Naive thymus-derived CD4-positive, alpha-beta T cell (primary cell): Measurements from ENCODE around the gene PLA1A. TPM values are rescaled to one million over a fixed set of nuclear protein-coding genes. Genes with fewer than 3 reads are reported as not detected.

Experiments
- ATAC-seq: fragments of 150-1000 bp; cut with Tn5 transposase; 2 replicates; pipeline ENCODE4 v1.10.0; 2021; ENCODE audit warnings: mild to moderate bottlenecking, moderate library complexity
- CTCF ChIA-PET: fragments of 350-600 bp; sonication (Branson Sonifier 250); formaldehyde crosslinking; loops from one replicate; lab custom pipeline; 2021; ENCODE audit warnings: antibody characterized with exemption; lab: Charles Lee
- POLR2A ChIA-PET: fragments of 350-600 bp; sonication (Branson Sonifier 250); formaldehyde crosslinking; loops from one replicate; lab custom pipeline; 2021; ENCODE audit warnings: antibody characterized with exemption, inconsistent platforms; lab: Charles Lee
- DNase-seq, 9 donors: peaks; one replicate each; pipeline versions ENCODE4 v3.0.0 to v3.0.0-alpha.2; 2020 to 2022; ENCODE audit warnings: mixed read lengths in 1 of 9
- H3K27ac ChIP-seq: one replicate; pipeline ENCODE4 v1.7.0; 2013; ENCODE audit warnings: mild to moderate bottlenecking, low read depth, low read length, moderate library complexity
- H3K27me3 ChIP-seq, 2 donors: one replicate each; pipeline ENCODE4 v1.7.0; 2013; ENCODE audit warnings: low read length in 2 of 2, mild to moderate bottlenecking in 2 of 2, moderate library complexity in 2 of 2; ENCODE audit not compliant: control insufficient read depth in 2 of 2, insufficient read depth in 2 of 2
- H3K36me3 ChIP-seq, 3 experiments: 1 replicate in 2 of 3; 2 replicates in 1 of 3; pipeline ENCODE4 v1.7.0; 2013; ENCODE audit warnings: low read length in 3 of 3, mild to moderate bottlenecking in 3 of 3, moderate library complexity in 1 of 3; ENCODE audit not compliant: insufficient read depth in 3 of 3, control insufficient read depth in 2 of 3
- H3K4me1 ChIP-seq, 2 donors: one replicate each; pipeline ENCODE4 v1.7.0; 2013; ENCODE audit warnings: low read length in 2 of 2, mild to moderate bottlenecking in 2 of 2, moderate library complexity in 1 of 2; ENCODE audit not compliant: control insufficient read depth in 2 of 2, insufficient read depth in 2 of 2
- H3K4me3 ChIP-seq: 2 replicates; pipeline ENCODE4 v1.7.0; 2013; ENCODE audit warnings: mild to moderate bottlenecking, low read length
- H3K9me3 ChIP-seq, 3 experiments: 1 replicate in 2 of 3; 2 replicates in 1 of 3; pipeline ENCODE4 v1.7.0; 2013; ENCODE audit warnings: low read length in 3 of 3; ENCODE audit not compliant: control insufficient read depth in 2 of 3
- H3K27ac Mint-ChIP-seq, 9 donors: one replicate each; pipeline ENCODE4 v1.8.0; 2020 to 2022; ENCODE audit warnings: mixed read lengths in 9 of 9, mild to moderate bottlenecking in 8 of 9, moderate library complexity in 5 of 9, inconsistent platforms in 2 of 9
- H3K27me3 Mint-ChIP-seq, 5 donors: one replicate each; pipeline ENCODE4 v1.8.0; 2021 to 2022; ENCODE audit warnings: mixed read lengths in 5 of 5, mild to moderate bottlenecking in 1 of 5
- H3K36me3 Mint-ChIP-seq, 5 donors: one replicate each; pipeline ENCODE4 v1.8.0; 2020 to 2022; ENCODE audit warnings: mixed read lengths in 5 of 5, mild to moderate bottlenecking in 3 of 5, inconsistent platforms in 1 of 5
- H3K4me1 Mint-ChIP-seq, 7 donors: one replicate each; pipeline ENCODE4 v1.8.0; 2020 to 2022; ENCODE audit warnings: mixed read lengths in 7 of 7, mild to moderate bottlenecking in 3 of 7, inconsistent platforms in 1 of 7
- H3K4me3 Mint-ChIP-seq, 10 donors: one replicate each; pipeline ENCODE4 v1.8.0; 2020 to 2022; ENCODE audit warnings: mild to moderate bottlenecking in 10 of 10, mixed read lengths in 10 of 10, moderate library complexity in 6 of 10, inconsistent platforms in 2 of 10
- H3K9me3 Mint-ChIP-seq, 11 donors: one replicate each; pipeline ENCODE4 v1.8.0; 2020 to 2022; ENCODE audit warnings: mixed read lengths in 11 of 11, mild to moderate bottlenecking in 4 of 11, inconsistent platforms in 1 of 11, moderate library complexity in 1 of 11
- intact Hi-C, 2 donors: fragments of 100-400 bp; cut with micrococcal nuclease; formaldehyde crosslinking; loops; one replicate each; pipeline ENCODE4 v1.15.1; 2023
- polyA plus RNA-seq, 2 donors: library from polyadenylated mRNA; unstranded; fragments of 300-500 nt; fragmentation: Illumina TruSeq; gene quantifications; one replicate each; pipeline ENCODE4 v1.2.3, GENCODE V29; 2021
- total RNA-seq, 6 experiments: library from RNA in 5 of 6; stranded (reverse) in 5 of 6; gene quantifications; 1 replicate in 5 of 6; 2 replicates in 1 of 6; pipeline ENCODE4 v1.2.3 and lab custom pipeline; 2021 to 2026

PLA1A gene
- total and polyA plus RNA-seq, 7 experiments from 2014 or later: 0.73 TPM; not detected in 6

- Mint-ChIP-seq H3K4me1 (peaks cover 0 to 4% (median 0%) of the 10 kb centered on the region in 7 donors), H3K9me3 (no peaks in the 10 kb centered on the region)
- intact Hi-C loops: no loop called here
These were observed 54.8 kb downstream of the PLA1A start for GRCh38 chr3:119652306-119653033.

GRCh38 chr3:119653876-119654275 is 56.2 kb downstream of the PLA1A start:
- H3K27me3 ChIP-seq: no peaks in the 10 kb centered on the region
- CTCF ChIA-PET: interaction anchor here (0.8 kb wide), 1 partner anchor 198 kb away, joined by 4 read pairs; no protein-coding TSS in a partner anchor
- no peaks in the 10 kb centered on the region for H3K9me3 Mint-ChIP-seq
- H3K9me3 ChIP-seq: no peaks in the 10 kb centered on the region
- peaks cover 0 to 8% (median 0%) of the 10 kb centered on the region in 7 donors for H3K4me1 Mint-ChIP-seq
- no peak overlapping the region for H3K27ac Mint-ChIP-seq
- POLR2A ChIA-PET: no interaction called here
- no peak overlapping the region for H3K4me3 Mint-ChIP-seq
- H3K36me3 ChIP-seq: no peaks in the 10 kb centered on the region
- no peaks in the 10 kb centered on the region for H3K4me1 ChIP-seq
- no peak overlapping the region for H3K27ac ChIP-seq
- H3K4me3 ChIP-seq: no peak overlapping the region
- no peak for DNase-seq
- intact Hi-C loops: no loop called here
- peaks cover 3 to 49% (median 18%) of the 10 kb centered on the region in 5 donors for H3K36me3 Mint-ChIP-seq
- ATAC-seq: no peak
- H3K27me3 Mint-ChIP-seq: no peaks in the 10 kb centered on the region

More at GRCh38 chr3:119652306-119653033, 54.8 kb downstream of the PLA1A start:
- Mint-ChIP-seq H3K27ac (no peak overlapping the region), H3K27me3 (no peaks in the 10 kb centered on the region), H3K4me3 (no peak overlapping the region), H3K36me3 (peaks cover 3 to 52% (median 23%) of the 10 kb centered on the region in 5 donors)
- no peak overlapping the region for H3K4me3 ChIP-seq
- POLR2A ChIA-PET: no interaction called here
- H3K36me3 ChIP-seq: peaks cover 0 to 12% (median 0%) of the 10 kb centered on the region in 3 experiments
- H3K27ac ChIP-seq: no peak overlapping the region
- H3K4me1 ChIP-seq: no peaks in the 10 kb centered on the region
- DNase-seq: no peak
- CTCF ChIA-PET: no interaction called here
- no peaks in the 10 kb centered on the region for H3K9me3 ChIP-seq
- no peaks in the 10 kb centered on the region for H3K27me3 ChIP-seq
- no peak for ATAC-seq

GRCh38 chr3:119657887-119658702 is 60.4 kb downstream of the PLA1A start:
- ChIA-PET POLR2A (no interaction called here), CTCF (no interaction called here)
- DNase-seq (no peak), ATAC-seq (peak; percentile 66)
- Histone ChIP-seq H3K36me3 (peaks cover 0 to 3% (median 0%) of the 10 kb centered on the region in 3 experiments), H3K9me3 (no peaks in the 10 kb centered on the region), H3K27ac (no peak overlapping the region), H3K27me3 (no peaks in the 10 kb centered on the region), H3K4me1 (no peaks in the 10 kb centered on the region), H3K4me3 (no peak overlapping the region)
- Mint-ChIP-seq H3K27me3 (no peaks in the 10 kb centered on the region), H3K27ac (no peak overlapping the region), H3K9me3 (no peaks in the 10 kb centered on the region), H3K36me3 (peaks cover 2 to 28% (median 11%) of the 10 kb centered on the region in 5 donors), H3K4me3 (no peak overlapping the region), H3K4me1 (peaks cover 0 to 11% (median 5%) of the 10 kb centered on the region in 7 donors)
- intact Hi-C loops: no loop called here

GRCh38 chr3:119658994-119659393 is 61.3 kb downstream of the PLA1A start:
- H3K36me3 Mint-ChIP-seq: peaks cover 2 to 24% (median 5%) of the 10 kb centered on the region in 5 donors
- ChIA-PET POLR2A (no interaction called here), CTCF (no interaction called here)
- Histone ChIP-seq H3K4me3 (no peak overlapping the region), H3K9me3 (no peaks in the 10 kb centered on the region), H3K27me3 (no peaks in the 10 kb centered on the region), H3K4me1 (no peaks in the 10 kb centered on the region), H3K27ac (no peak overlapping the region), H3K36me3 (peaks cover 0 to 3% (median 0%) of the 10 kb centered on the region in 3 experiments)
- ATAC-seq (no peak), DNase-seq (no peak)
- intact Hi-C loops: no loop called here
- peaks cover 0 to 11% (median 5%) of the 10 kb centered on the region in 7 donors for H3K4me1 Mint-ChIP-seq
- H3K27me3 Mint-ChIP-seq: no peaks in the 10 kb centered on the region
- H3K4me3 Mint-ChIP-seq: no peak overlapping the region
- no peak overlapping the region for H3K27ac Mint-ChIP-seq
- H3K9me3 Mint-ChIP-seq: no peaks in the 10 kb centered on the region

- intact Hi-C loops: no loop called here
- Mint-ChIP-seq H3K4me3 (no peak overlapping the region), H3K9me3 (no peaks in the 10 kb centered on the region), H3K36me3 (peaks cover 2 to 21% (median 4%) of the 10 kb centered on the region in 5 donors), H3K4me1 (peaks cover 0 to 12% (median 5%) of the 10 kb centered on the region in 7 donors), H3K27ac (no peak overlapping the region), H3K27me3 (no peaks in the 10 kb centered on the region)
- ATAC-seq: no peak
- no peak overlapping the region for H3K4me3 ChIP-seq
- no peak overlapping the region for H3K27ac ChIP-seq
- ChIA-PET POLR2A (no interaction called here), CTCF (no interaction called here)
- DNase-seq: no peak
- no peaks in the 10 kb centered on the region for H3K27me3 ChIP-seq
- H3K9me3 ChIP-seq: no peaks in the 10 kb centered on the region
- peaks cover 0 to 3% (median 0%) of the 10 kb centered on the region in 3 experiments for H3K36me3 ChIP-seq
- H3K4me1 ChIP-seq: no peaks in the 10 kb centered on the region
These were observed 62.1 kb downstream of the PLA1A start for GRCh38 chr3:119659606-119660291.

GRCh38 chr3:119660474-119661440 is 63.1 kb downstream of the PLA1A start, which contains the start of gene POPDC2:
Gene POPDC2 (minus strand): TSS chr3:119660589. CDS start chr3:119660423, 166 bp downstream.
- intact Hi-C loops: no loop called here
- H3K27me3 Mint-ChIP-seq: no peaks in the 10 kb centered on the region
- H3K4me3 Mint-ChIP-seq: no peak within 1 kb of the TSS
- Histone ChIP-seq H3K4me1 (no peaks in the 10 kb centered on the region), H3K36me3 (peaks cover 0 to 3% (median 0%) of the 10 kb centered on the region in 3 experiments), H3K9me3 (no peaks in the 10 kb centered on the region), H3K4me3 (no peak within 1 kb of the TSS), H3K27me3 (no peaks in the 10 kb centered on the region), H3K27ac (no peak within 1 kb of the TSS)
- CTCF ChIA-PET: no interaction called here
- peaks cover 0 to 15% (median 5%) of the 10 kb centered on the region in 7 donors for H3K4me1 Mint-ChIP-seq
- DNase-seq: no peak
- peaks cover under 1 to 21% (median 4%) of the 10 kb centered on the region in 5 donors for H3K36me3 Mint-ChIP-seq
- no peak for ATAC-seq
- H3K27ac Mint-ChIP-seq: no peak within 1 kb of the TSS
- no peaks in the 10 kb centered on the region for H3K9me3 Mint-ChIP-seq
- POLR2A ChIA-PET: no interaction called here
